ENCODE results near the gene FBXO42.

FBXO42 gene

DNA sequence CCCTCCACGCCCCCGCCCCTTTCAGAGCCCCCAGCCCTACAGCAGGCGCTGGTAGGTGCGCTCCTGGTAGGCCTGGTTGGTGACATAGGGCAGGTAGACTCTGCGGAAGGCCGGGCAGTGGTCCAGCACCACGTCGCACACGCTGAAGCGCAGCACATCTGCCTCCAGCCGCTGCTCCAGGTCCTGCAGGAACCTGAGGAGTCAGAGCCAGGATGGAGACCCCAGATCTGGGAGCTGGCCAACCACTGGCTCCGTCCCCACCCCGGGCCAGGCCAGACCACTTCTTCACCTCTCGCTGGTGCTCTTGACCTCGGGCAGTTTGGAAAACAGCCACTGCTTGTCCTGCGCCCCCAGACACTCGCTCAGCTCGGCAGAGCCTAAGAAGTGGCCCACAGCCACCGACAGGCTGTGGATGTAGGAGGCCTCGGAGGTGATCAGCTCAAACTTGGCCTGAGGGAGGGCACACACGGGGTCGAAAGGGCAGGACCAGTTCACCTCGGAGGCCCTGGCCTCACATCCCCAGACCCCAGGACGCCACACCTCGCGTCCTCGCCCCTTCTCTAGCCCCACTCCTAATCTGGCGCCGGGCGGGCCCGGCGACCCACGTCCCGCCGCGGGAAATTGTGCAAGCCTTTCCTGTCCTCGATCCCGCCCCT lies 146.3 kb downstream of the FBXO42 start:
- no peak for DNase-seq (ENCODE audit: low read depth in 2 of 2)

DNA sequence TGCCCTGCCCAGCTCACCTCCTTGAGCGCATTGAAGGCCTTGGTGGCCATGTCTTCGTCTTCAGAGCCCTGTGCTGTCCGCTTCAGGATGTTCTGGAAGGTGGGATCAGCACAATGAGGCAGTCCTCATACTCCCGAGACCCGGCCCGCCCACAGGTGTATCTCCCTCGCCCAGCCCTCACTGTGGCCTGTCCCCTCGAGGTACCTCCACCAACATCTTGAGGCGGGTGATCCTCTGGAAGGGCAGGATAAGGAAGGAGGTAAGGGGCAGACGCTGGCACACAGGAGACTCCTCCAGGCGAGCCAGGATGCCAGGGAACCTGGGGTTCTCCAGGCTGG lies 147.0 kb downstream of the FBXO42 start:
- no peak for DNase-seq (ENCODE audit: low read depth in 2 of 2)

DNA sequence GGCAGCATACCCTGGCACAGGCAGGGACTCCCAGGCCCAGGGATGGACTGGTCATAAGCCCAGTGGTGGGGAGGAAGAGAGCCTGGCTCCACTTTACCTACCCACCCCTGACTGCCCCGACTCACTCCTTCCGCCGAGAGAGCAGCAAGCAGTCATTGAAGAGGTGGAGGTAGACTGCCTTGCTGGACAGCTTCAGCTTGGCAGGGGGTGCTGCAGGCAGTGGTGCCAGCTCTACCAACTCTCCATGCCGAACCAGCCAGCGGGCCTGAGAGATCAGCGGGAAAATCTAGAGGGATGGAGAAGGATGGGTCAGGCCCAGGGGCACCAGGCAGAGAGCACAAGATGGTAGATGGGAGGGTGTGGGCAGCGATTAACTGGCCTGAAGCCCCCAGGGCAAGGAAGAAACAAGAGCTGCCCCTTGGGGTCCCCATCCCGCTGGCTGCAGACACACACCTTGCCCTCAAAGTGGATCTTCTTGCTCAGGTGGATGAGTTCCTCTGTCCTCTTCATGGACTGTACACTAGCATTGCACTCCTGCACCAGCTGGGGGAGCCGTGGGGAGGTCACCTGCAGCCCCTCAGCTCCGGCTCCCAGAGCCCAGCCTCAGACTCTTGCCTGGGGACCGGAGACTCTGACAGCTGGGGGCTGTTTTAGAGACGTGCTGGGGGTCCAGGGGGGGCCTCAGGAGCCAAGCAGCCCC lies 147.5 kb downstream of the FBXO42 start:
- peak in 1 of 2 donors; percentile 16 for DNase-seq (ENCODE audit: low read depth in 2 of 2)

DNA sequence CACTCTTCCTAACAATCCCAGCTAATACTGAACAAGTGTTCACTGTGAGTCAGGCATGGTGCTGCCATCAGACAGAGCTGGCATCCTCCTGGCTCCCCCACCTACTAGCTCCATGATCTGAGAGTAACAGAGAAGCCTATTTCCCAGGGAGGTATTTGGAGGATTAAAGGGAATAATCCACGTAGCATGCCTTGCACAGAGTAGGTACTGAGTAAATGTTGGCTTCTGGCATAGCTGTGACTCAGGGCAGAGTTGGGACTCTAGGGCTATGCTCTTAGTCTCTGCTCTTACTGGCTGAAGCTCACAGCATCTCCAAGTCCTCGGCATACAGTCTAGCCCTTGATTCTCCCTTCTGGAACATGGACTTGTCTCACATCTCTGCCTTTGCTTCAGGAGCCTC lies 148.1 kb downstream of the FBXO42 start:
- no peak for DNase-seq (ENCODE audit: low read depth in 2 of 2)

DNA sequence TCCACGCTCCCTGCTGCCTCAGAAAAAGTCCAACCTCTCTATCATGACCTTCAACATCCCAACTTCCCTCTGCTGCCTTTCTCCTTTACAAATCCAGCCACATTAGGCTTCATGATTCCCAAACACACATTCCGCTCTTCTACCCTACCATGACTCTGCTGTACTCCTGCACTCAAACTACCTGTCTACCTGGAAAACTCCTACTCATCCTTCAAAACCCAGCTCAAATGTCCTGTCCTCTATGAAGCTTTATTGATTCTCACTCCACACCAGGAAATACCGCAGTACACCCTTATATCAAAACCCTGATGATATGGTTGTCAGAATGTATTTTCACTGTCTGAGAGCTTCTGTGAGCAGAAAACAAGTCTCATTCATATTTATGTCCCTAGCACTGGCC lies 148.7 kb downstream of the FBXO42 start:
- no peak for DNase-seq (ENCODE audit: low read depth in 2 of 2)

DNA sequence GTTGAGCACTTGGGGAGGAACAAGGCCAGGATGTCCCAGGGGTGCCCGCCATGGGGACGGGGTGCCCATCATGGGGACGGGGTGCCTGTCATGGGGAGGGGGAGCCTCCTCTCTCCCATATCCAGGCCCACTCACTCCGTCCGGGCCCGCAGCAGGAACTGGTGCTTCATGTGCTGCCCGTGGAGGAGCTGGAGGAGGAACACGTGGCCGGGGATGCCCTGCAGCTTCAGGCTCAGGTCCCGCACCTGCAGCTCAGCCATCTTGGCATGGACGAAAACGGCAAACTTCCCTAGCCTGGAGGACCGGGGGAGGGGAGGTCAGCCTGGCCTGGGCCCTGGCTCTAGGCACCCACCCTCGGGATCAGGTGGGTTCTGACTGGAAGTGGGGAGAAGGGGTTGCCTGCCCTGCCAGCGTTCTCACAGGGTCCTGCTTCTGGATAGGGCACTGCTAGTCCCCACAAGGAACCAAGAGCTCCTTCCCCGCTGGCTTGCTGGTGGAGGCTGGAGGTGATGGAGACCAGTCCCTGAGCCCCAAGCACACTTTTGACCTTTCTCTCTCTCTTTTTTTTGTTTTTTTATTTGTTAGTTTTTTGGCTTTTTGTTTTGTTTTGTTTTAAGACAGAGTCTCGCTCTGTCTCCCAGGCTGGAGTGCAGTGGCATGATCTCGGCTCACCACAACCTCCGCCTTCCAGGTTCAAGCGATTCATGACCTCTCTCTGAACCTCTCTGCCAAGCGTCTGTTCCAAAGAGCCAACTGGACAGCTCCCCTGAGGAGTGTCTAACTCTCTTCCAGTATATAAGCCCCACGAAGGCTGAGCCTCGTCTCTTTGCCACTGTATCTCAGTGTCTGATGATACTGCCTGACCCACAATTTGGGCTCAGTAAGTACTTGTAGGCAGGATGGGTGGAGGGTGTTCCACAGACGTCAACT lies 149.7 kb downstream of the FBXO42 start:
- DNase-seq (ENCODE audit: low read depth in 2 of 2) = no peak

DNA sequence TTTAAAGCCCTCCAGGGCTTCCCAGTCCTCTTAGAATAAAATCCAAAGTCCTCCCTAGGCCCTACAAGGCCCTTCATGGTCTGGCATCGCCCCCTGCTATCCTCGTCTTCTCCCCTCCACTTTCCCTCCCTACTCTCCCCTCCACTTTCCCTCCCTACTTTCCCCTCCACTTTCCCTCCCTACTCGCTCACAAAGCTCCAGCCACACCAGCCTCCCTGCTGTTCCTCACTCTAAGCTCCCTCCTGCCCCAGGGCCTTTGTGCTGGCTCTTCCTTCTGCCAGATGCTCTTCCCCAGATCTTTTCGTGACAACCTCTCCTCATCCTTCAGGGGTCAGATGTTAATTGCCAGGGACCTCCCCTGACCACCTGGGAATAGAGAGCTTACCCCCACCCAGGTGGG lies 152.6 kb downstream of the FBXO42 start:
- no peak for DNase-seq (ENCODE audit: low read depth in 2 of 2)

DNA sequence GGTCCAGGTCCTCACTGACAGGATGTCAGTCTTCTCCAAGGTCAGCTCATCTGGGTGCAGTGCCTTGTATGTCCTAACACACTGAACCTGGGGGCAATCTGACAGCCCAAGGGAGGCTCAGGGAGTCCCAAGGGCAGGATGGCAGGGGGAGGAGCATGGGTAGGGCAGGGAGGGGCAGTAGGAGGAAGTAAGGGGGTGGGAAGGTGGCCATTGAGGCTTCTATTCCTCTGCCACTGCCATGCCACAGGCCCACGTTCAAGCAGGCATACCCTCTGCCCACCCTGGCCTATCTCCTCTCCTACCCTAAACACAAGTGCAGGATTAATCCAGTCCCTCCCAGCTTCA lies 153.2 kb downstream of the FBXO42 start:
- no peak for DNase-seq (ENCODE audit: low read depth in 2 of 2)

DNA sequence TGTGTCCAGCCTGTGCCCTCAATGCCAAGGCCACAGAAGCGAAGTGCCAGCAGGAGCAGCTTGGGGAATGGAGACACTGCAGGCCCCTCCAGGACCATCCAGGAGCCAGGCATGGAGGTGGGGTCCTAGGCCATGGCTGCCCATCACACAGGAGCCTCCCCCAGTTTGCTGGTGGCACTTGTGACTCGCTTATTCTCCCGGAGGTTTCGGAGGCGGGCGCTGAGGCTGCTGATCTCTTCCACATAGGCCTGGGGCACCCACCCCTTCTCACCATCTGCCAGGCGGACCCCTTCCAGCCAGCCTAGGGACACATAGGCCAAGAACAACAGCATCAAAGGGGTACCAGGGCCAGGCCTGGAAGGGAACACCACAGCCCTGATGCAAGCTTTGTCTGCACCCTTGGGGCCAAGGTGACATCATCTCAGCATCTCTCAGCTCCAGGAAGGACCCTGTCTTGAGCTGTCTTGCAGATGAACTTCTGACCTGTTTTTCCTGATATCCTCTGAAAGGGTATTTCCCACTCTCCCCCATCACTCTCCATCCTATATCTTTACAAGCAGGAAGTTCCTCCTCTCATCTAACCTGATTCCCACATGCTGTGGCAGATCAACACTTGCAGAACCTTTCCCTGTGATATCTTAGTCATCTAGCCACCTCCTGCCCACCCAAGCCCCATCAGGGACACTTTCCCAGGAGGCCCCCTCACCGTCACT lies 153.7 kb downstream of the FBXO42 start:
- no peak for DNase-seq (ENCODE audit: low read depth in 2 of 2)

DNA sequence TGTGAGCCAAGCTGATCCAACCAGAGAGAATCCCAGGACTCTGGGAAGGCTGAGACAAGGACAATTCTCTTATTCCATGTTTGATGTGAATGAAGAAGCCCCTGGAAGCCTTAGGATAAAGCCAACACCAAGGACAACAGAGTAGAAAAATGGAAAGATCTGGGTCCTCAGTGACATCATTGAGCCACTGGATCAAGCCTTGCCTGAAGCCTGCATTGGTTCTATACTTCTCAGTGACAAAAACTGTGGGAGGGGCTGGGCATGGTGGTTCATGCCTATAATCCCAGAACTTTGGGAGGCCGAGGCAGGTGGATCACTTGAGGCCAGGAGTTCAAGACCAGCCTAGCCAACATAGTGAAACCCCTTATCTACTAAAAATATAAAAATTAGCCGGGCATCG lies 155.4 kb downstream of the FBXO42 start:
- no peak for DNase-seq (ENCODE audit: low read depth in 2 of 2)
